Hepatocyte (in vitro differentiated cells): Measurements from ENCODE around the gene GFM1.

ENCODE experiments used
- CTCF ChIP-seq: fragments of 200-600 bp; sonication (generic); IDR thresholded peaks from 2 replicates; pipeline ENCODE4 v1.5.1; 2016; ENCODE audit warnings: antibody characterized with exemption, mild to moderate bottlenecking; ENCODE audit not compliant: poor library complexity
- EZH2phosphoT487 ChIP-seq: fragments of 200-600 bp; sonication (generic); IDR thresholded peaks from one replicate; pipeline ENCODE4 v1.6.1; 2018; ENCODE audit warnings: antibody characterized with exemption, mild to moderate bottlenecking, low read depth, moderate library complexity; ENCODE audit not compliant: unreplicated experiment, severe bottlenecking

- TF ChIP-seq CTCF (no peak), EZH2phosphoT487 (no peak)
These were observed 84.5 kb downstream of the GFM1 start for GRCh38 chr3:158728851-158729250.
